ENCODE measurements around the gene ATOSA. TPM values are rescaled to one million over a fixed set of nuclear protein-coding genes. Genes with fewer than 3 reads are reported as not detected.

Gene ATOSA
- total RNA-seq, 1 experiment from 2014 or later, result 4.7 TPM

- H3K36me3 ChIP-seq (ENCODE audit: control insufficient read depth in 1 of 2, insufficient read depth in 2 of 2, low read length in 2 of 2), result no peaks in the 10 kb centered on the region
- H3K27ac ChIP-seq (ENCODE audit: low read depth, low read length), result no peak overlapping the region
- ChIA-PET CTCF (no interaction called here), POLR2A (no interaction called here), RAD21 (ENCODE audit: low non-redundant PET in 1 of 2, low total read pairs in 2 of 2, uncharacterized antibody in 2 of 2, unreplicated experiment in 2 of 2) (no interaction called here)
- no peaks in the 10 kb centered on the region for H4K20me1 ChIP-seq (ENCODE audit: insufficient read depth)
- no peak overlapping the region for H3K4me3 ChIP-seq (replicated peaks in 1 of 2; ENCODE audit: low read depth in 1 of 2, low read length in 2 of 2)
- peak; percentile 80 for ATAC-seq
- H3K79me2 ChIP-seq (ENCODE audit: insufficient read depth, low read length), result no peaks in the 10 kb centered on the region
- H3K9me2 ChIP-seq (ENCODE audit: insufficient read depth), result no peaks in the 10 kb centered on the region
- no peaks in the 10 kb centered on the region for H3K9me3 ChIP-seq (ENCODE audit: control insufficient read depth in 1 of 2, insufficient read depth in 1 of 2, low read depth in 1 of 2, low read length in 2 of 2)
- no TSS peak for BruUV-seq (replicated peaks)
- no peak for DNase-seq (ENCODE audit: low read depth, low spot score)
- intact Hi-C loops (cut with micrococcal nuclease), result loop anchor here (2.0 kb wide), 1 partner anchor 19 kb away; no protein-coding TSS in a partner anchor
- H2AFZ ChIP-seq (ENCODE audit: low read depth, low read length, poor library complexity, severe bottlenecking), result no peak overlapping the region
- H3K4me1 ChIP-seq (ENCODE audit: control insufficient read depth in 1 of 2, insufficient read depth in 2 of 2, low read length in 2 of 2), result 0 out of 4 replicates have a peak, but pooled peaks cover 0 to 3% of the 10 kb centered on the region in 2 experiments
- 0 out of 2 replicates have a peak, but pooled peaks cover 5% of the 10 kb centered on the region for H3K27me3 ChIP-seq (ENCODE audit: insufficient read depth, low read length)
- H3K9ac ChIP-seq (ENCODE audit: low read length), result no peak overlapping the region
- TF ChIP-seq EZH2phosphoT487 (IDR thresholded peaks at IDR 0.05; ENCODE audit: borderline replicate concordance) (no peak), ZNF274 (IDR thresholded peaks at IDR 0.05; ENCODE audit: low read depth, low read length) (no peak), TCF7L2 (IDR thresholded peaks at IDR 0.05; ENCODE audit: borderline replicate concordance, extremely low read depth, insufficient read depth, insufficient read length) (no peak), JUND (IDR thresholded peaks at IDR 0.05) (no peak), FOSL1 (IDR thresholded peaks at IDR 0.05; ENCODE audit: low read depth) (no peak), POLR2A (IDR thresholded peaks at IDR 0.05; ENCODE audit: borderline replicate concordance, extremely low read depth, insufficient read depth, insufficient read length) (no peak), CEBPB (IDR thresholded peaks at IDR 0.05; ENCODE audit: low read depth) (no peak), REST (IDR thresholded peaks at IDR 0.05; ENCODE audit: low read depth) (no peak), RAD21 (IDR thresholded peaks at IDR 0.05; ENCODE audit: low read depth) (no peak), SRF (IDR thresholded peaks at IDR 0.05; ENCODE audit: low read depth) (no peak), CBX3 (IDR thresholded peaks at IDR 0.05; ENCODE audit: low read depth) (no peak), ZBTB33 (IDR thresholded peaks at IDR 0.05; ENCODE audit: extremely low read depth, insufficient replicate concordance, low read length) (no peak), POLR2AphosphoS5 (IDR thresholded peaks at IDR 0.05; ENCODE audit: low read depth, low read length) (no peak)
- H3K4me2 ChIP-seq (ENCODE audit: low read length), result no peak overlapping the region
Measured at GRCh38 chr15:52709187-52709981, 30.2 kb upstream of the ATOSA start.
